Ishikawa (cell line): ENCODE measurements around the gene SLC2A10.

ENCODE experiments used
- CEBPB ChIP-seq: IDR thresholded peaks from 2 replicates; pipeline ENCODE4 v1.6.1; 2012
- CREB1 ChIP-seq: IDR thresholded peaks from 2 replicates; pipeline ENCODE4 v1.6.1; 2012; ENCODE audit warnings: low read depth
- EGR1 ChIP-seq: IDR thresholded peaks from 2 replicates; pipeline ENCODE4 v1.6.1; 2012
- EP300 ChIP-seq: IDR thresholded peaks from 2 replicates; pipeline ENCODE4 v1.6.1; 2012; ENCODE audit warnings: borderline replicate concordance
- FOXM1 ChIP-seq: IDR thresholded peaks from 2 replicates; pipeline ENCODE4 v1.6.1; 2012; ENCODE audit warnings: low read depth, borderline replicate concordance
- NFIC ChIP-seq: IDR thresholded peaks from 2 replicates; pipeline ENCODE4 v1.6.1; 2012
- RAD21 ChIP-seq: IDR thresholded peaks from 2 replicates; pipeline ENCODE4 v1.6.1; 2012; ENCODE audit warnings: low read depth
- TAF1 ChIP-seq: IDR thresholded peaks from 2 replicates; pipeline ENCODE4 v1.6.1; 2012; ENCODE audit warnings: low read depth, mild to moderate bottlenecking
- TCF12 ChIP-seq: IDR thresholded peaks from 2 replicates; pipeline ENCODE4 v1.6.1; 2012; ENCODE audit warnings: low read depth
- TEAD4 ChIP-seq: IDR thresholded peaks from 2 replicates; pipeline ENCODE4 v1.6.1; 2012
- YY1 ChIP-seq: IDR thresholded peaks from 2 replicates; pipeline ENCODE4 v1.6.1; 2012; ENCODE audit warnings: low read depth
- ZBTB7A ChIP-seq: IDR thresholded peaks from 2 replicates; pipeline ENCODE4 v1.6.1; 2012; ENCODE audit warnings: low read depth
- TF ChIP-seq, protein P1 (sequence below): IDR thresholded peaks from 2 replicates; pipeline ENCODE4 v1.6.1; 2012; ENCODE audit warnings: low read depth, mild to moderate bottlenecking
- TF ChIP-seq, protein P2 (sequence below): IDR thresholded peaks from 2 replicates; pipeline ENCODE4 v1.6.1; 2012
- TF ChIP-seq, protein P3 (sequence below): IDR thresholded peaks from 2 replicates; pipeline ENCODE4 v1.6.1; 2012

The SLC2A10 gene

DNA sequence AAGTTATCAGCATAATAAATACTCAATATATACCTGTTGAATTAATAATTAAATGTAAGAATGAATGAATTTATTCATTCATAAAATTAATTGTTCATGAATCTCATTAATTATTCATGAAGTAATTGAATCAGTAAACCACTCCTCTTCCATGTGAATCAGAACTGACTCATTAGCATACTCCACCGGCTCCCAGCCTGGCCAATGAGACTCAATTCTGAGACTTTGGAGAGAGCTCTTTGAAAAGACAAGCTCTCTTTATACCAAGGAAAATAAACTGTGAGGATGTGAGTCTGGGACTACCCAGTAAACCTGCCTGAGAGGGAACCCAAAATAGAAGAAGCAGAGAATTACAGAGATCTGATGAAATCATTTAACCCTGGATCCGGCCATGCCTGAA is 8.4 kb upstream of the SLC2A10 start:
- TF ChIP-seq TEAD4 (no peak), NFIC (no peak), ZBTB7A (no peak), YY1 (no peak), TCF12 (no peak), EGR1 (no peak), EP300 (no peak), FOXM1 (no peak), CEBPB (no peak), RAD21 (no peak), CREB1 (no peak), TAF1 (no peak)
- TF ChIP-seq, protein P1, sequence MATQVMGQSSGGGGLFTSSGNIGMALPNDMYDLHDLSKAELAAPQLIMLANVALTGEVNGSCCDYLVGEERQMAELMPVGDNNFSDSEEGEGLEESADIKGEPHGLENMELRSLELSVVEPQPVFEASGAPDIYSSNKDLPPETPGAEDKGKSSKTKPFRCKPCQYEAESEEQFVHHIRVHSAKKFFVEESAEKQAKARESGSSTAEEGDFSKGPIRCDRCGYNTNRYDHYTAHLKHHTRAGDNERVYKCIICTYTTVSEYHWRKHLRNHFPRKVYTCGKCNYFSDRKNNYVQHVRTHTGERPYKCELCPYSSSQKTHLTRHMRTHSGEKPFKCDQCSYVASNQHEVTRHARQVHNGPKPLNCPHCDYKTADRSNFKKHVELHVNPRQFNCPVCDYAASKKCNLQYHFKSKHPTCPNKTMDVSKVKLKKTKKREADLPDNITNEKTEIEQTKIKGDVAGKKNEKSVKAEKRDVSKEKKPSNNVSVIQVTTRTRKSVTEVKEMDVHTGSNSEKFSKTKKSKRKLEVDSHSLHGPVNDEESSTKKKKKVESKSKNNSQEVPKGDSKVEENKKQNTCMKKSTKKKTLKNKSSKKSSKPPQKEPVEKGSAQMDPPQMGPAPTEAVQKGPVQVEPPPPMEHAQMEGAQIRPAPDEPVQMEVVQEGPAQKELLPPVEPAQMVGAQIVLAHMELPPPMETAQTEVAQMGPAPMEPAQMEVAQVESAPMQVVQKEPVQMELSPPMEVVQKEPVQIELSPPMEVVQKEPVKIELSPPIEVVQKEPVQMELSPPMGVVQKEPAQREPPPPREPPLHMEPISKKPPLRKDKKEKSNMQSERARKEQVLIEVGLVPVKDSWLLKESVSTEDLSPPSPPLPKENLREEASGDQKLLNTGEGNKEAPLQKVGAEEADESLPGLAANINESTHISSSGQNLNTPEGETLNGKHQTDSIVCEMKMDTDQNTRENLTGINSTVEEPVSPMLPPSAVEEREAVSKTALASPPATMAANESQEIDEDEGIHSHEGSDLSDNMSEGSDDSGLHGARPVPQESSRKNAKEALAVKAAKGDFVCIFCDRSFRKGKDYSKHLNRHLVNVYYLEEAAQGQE = no peak
- TF ChIP-seq, protein P2, sequence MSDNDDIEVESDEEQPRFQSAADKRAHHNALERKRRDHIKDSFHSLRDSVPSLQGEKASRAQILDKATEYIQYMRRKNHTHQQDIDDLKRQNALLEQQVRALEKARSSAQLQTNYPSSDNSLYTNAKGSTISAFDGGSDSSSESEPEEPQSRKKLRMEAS = no peak
- TF ChIP-seq, protein P3, sequence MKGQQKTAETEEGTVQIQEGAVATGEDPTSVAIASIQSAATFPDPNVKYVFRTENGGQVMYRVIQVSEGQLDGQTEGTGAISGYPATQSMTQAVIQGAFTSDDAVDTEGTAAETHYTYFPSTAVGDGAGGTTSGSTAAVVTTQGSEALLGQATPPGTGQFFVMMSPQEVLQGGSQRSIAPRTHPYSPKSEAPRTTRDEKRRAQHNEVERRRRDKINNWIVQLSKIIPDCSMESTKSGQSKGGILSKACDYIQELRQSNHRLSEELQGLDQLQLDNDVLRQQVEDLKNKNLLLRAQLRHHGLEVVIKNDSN = no peak

DNA sequence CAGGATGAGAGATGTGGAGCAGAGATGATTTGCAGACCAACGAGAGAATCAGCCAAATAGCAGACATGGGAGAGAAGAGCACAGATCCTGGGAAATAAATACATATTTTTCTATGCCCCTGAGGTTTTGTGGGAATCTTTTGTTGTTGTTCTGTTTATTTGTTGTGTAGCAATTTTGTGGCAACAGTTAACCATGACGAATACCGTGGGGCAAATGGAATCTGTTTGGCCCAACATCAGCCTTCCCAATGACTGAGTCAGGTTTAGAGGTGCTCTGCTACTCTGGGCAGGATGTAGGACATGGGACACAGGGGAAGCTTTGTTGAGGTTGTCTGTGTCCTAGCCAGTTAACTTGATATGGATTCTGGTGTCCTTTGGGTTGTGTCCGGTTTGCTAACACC is 7.9 kb upstream of the SLC2A10 start:
- TF ChIP-seq YY1 (no peak), TEAD4 (no peak), EP300 (no peak), TAF1 (no peak), NFIC (no peak), CREB1 (no peak), FOXM1 (no peak), CEBPB (no peak), ZBTB7A (no peak), TCF12 (no peak), EGR1 (no peak), RAD21 (no peak)
- TF ChIP-seq, protein P2 = no peak
- TF ChIP-seq, protein P3 = no peak

DNA sequence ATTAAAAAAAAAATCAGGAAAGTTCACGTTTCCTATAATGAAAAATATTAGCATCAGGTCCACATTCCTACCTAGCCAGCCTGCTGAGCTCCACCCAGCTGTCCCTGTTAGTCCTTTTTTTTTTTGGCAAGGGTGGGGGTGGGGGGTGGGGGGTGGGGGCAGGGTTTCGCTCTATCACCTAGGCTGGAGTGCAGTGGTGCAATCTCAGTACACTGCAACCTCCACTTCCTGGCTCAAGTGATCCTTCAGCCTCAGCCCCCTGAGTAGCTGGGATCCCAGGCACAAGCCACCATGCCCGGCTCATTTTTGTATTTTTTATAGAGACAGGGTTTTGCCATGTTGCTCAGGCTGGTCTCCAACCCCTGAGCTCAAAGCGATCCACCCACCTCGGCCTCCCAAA is 7.5 kb upstream of the SLC2A10 start:
- TF ChIP-seq TEAD4 (no peak), EGR1 (no peak), TCF12 (no peak)

DNA sequence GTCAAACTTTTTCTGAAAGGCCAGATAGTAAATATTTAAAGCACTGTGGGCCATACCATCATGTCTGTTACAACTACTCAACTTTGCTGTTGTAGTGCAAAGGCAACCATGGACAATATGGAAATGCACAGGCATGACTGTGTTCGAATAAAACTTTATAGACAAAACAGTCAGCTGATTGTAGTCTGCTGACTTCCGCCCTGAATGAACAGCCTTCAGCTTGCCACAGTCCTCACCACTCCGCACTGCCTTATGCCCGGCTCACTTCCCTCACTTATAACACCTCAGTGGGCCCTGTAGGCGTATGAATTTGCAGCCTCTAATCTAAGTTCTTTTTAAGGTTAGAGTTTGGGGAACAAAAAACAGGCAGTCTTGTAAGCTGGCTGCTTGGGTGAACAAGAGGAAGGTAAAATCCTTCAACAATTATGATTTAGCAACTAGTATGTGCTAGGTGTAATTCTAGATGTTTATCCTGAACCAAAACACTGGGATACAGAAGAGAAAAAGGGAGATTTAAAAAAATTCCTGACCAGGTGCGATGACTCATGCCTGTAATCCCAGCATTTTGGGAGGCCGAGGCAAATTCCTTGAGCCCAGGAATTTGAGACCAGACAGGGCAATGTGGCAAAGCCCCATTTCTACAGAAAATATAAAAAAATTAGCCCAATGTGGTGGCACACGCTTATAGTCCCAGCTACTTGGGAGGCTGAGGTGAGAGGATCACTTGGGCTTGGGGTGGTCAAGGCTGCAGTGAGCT is 6.8 kb upstream of the SLC2A10 start:
- no peak for TF ChIP-seq EGR1

DNA sequence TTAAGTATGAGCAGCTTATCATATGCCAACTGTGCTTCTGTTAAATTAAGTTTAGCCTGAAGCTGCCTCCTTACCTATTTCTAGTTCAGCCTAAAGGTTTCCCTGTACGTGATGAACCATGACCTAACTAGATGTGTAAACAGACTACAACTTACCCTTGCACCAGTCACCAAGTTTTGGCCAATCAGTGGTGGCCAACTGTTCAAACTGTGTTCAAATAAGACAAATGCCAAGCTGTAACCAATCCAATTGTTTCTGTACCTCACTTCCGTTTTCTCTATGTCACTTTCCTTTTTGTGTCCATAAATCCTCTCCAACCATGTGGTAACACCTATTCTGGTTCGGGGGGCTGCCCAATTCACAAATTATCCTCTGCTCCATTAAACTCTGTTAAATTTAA is 6.0 kb upstream of the SLC2A10 start:
- TF ChIP-seq EGR1 (no peak), FOXM1 (no peak), TEAD4 (no peak), CEBPB (no peak), CREB1 (no peak), TCF12 (no peak), EP300 (no peak), YY1 (no peak), RAD21 (no peak), NFIC (no peak), TAF1 (no peak), ZBTB7A (no peak)
- TF ChIP-seq, protein P3 = no peak
- TF ChIP-seq, protein P2 = no peak
- TF ChIP-seq, protein P1 = no peak
